Stimulated activated memory B cell treated with anti-CD40 and anti-IgM and Interleukin-4, amounts not matched to agents 10 μg/mL and 1 μg/mL and 100 μg/mL, for 72 hours (primary cell): Measurements from ENCODE around the gene KIF1B.
A peak's percentile ranks its signal among the peaks of the same experiment; 100 is the strongest.

ENCODE experiments used
- ATAC-seq: fragments of 150-1000 bp; cut with Tn5 transposase; 2 replicates; pipeline ENCODE4 v1.10.0; 2021
- H3K27ac Mint-ChIP-seq: one replicate; pipeline ENCODE4 v1.8.0; 2022; ENCODE audit warnings: mild to moderate bottlenecking, mixed read lengths
- H3K27me3 Mint-ChIP-seq: one replicate; pipeline ENCODE4 v1.8.0; 2022; ENCODE audit warnings: mixed read lengths
- H3K36me3 Mint-ChIP-seq: one replicate; pipeline ENCODE4 v1.8.0; 2022; ENCODE audit warnings: mixed read lengths
- H3K4me1 Mint-ChIP-seq: one replicate; pipeline ENCODE4 v1.8.0; 2022; ENCODE audit warnings: mixed read lengths
- H3K4me3 Mint-ChIP-seq: one replicate; pipeline ENCODE4 v1.8.0; 2022; ENCODE audit warnings: mild to moderate bottlenecking, moderate library complexity, mixed read lengths
- H3K9me3 Mint-ChIP-seq: one replicate; pipeline ENCODE4 v1.8.0; 2022; ENCODE audit warnings: mixed read lengths

KIF1B gene

DNA sequence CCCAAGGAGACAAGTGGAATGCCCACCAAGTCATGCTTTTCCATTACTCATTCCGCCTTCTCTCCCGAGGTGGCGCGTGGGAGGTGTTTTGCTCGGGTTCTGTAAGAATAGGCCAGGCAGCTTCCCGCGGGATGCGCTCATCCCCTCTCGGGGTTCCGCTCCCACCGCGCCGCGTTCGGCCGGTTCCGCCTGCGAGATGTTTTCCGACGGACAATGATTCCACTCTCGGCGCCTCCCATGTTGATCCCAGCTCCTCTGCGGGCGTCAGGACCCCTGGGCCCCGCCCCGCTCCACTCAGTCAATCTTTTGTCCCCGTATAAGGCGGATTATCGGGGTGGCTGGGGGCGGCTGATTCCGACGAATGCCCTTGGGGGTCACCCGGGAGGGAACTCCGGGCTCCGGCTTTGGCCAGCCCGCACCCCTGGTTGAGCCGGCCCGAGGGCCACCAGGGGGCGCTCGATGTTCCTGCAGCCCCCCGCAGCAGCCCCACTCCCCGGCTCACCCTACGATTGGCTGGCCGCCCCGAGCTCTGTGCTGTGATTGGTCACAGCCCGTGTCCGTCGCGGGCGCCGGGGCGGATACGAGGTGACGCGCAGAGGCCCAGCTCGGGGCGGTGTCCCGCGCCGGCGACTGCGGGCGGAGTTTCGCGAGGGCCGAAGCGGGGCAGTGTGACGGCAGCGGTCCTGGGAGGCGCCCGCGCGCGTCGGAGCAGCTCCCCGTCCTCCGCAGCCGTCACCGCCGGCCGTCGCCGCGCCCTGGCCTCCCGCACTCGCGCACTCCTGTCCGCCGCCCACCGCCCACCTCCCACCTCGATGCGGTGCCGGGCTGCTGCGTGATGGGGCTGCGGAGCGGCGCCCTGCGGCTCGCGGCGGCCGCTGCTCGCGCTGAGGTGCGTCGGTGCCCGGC lies at the start of gene KIF1B:
KIF1B (plus strand) TSS at position 666 of the 906 bp plus-strand sequence. CDS start 21,759 bp downstream, outside the sequence.
- H3K36me3 Mint-ChIP-seq: no peaks in the 10 kb centered on the region
- no peaks in the 10 kb centered on the region for H3K27me3 Mint-ChIP-seq
- peak within 1 kb of the TSS; percentile 97 for H3K4me3 Mint-ChIP-seq
- ATAC-seq: peak; percentile 100
- peaks cover 38% of the 10 kb centered on the region for H3K4me1 Mint-ChIP-seq
- no peaks in the 10 kb centered on the region for H3K9me3 Mint-ChIP-seq
- H3K27ac Mint-ChIP-seq: peak within 1 kb of the TSS; percentile 87

- Mint-ChIP-seq H3K4me3 (no peak overlapping the region), H3K9me3 (no peaks in the 10 kb centered on the region), H3K27ac (no peak overlapping the region), H3K4me1 (no peaks in the 10 kb centered on the region), H3K27me3 (no peaks in the 10 kb centered on the region), H3K36me3 (peaks cover 40% of the 10 kb centered on the region)
- no peak for ATAC-seq
Measured at GRCh38 chr1:10160907-10161490, 49.4 kb upstream of the KIF1B start.

- Mint-ChIP-seq H3K36me3 (peaks cover 47% of the 10 kb centered on the region), H3K4me1 (no peaks in the 10 kb centered on the region), H3K27me3 (no peaks in the 10 kb centered on the region), H3K27ac (no peak overlapping the region), H3K9me3 (no peaks in the 10 kb centered on the region), H3K4me3 (no peak overlapping the region)
- ATAC-seq: no peak
Measured at GRCh38 chr1:10161541-10162290, 48.7 kb upstream of the KIF1B start.

DNA sequence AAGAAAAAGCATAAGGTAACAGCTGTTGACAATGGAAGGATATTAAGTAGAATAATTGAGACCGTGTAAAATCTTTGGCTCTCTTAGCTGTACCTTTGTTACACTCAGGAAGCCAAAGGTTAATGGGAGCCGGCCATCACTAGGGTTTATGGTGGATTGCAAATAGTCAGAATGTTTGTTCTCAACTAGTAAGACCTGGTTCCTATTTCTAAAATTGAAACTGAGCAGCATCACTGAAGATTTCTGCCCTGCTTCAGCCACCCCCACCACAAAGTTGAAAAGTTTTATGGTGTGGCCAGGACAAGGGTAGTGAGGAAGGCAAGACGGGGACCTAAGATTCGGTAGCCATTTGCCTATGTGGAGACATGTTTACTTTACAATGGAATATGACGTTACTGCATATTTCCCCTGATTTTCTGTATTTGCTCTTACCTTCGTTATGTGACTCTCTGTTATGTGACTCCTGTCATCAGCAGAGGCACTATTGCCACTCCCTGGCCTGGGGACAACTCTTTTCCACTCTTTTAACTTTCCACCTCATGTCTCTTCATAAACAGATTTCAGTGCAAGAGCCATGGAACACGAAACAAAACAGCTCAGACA lies 41.4 kb upstream of the KIF1B start:
- no peak overlapping the region for H3K4me3 Mint-ChIP-seq
- H3K27me3 Mint-ChIP-seq: no peaks in the 10 kb centered on the region
- no peak for ATAC-seq
- peaks cover 13% of the 10 kb centered on the region for H3K4me1 Mint-ChIP-seq
- no peaks in the 10 kb centered on the region for H3K9me3 Mint-ChIP-seq
- peak overlapping the region; percentile 75 for H3K27ac Mint-ChIP-seq
- H3K36me3 Mint-ChIP-seq: peaks cover 79% of the 10 kb centered on the region

- Mint-ChIP-seq H3K27me3 (no peaks in the 10 kb centered on the region), H3K4me3 (no peak overlapping the region), H3K27ac (peak overlapping the region; percentile 75), H3K36me3 (peaks cover 80% of the 10 kb centered on the region), H3K4me1 (peaks cover 13% of the 10 kb centered on the region), H3K9me3 (no peaks in the 10 kb centered on the region)
- ATAC-seq: peak; percentile 83
Measured at GRCh38 chr1:10170239-10170574, 40.2 kb upstream of the KIF1B start.

DNA sequence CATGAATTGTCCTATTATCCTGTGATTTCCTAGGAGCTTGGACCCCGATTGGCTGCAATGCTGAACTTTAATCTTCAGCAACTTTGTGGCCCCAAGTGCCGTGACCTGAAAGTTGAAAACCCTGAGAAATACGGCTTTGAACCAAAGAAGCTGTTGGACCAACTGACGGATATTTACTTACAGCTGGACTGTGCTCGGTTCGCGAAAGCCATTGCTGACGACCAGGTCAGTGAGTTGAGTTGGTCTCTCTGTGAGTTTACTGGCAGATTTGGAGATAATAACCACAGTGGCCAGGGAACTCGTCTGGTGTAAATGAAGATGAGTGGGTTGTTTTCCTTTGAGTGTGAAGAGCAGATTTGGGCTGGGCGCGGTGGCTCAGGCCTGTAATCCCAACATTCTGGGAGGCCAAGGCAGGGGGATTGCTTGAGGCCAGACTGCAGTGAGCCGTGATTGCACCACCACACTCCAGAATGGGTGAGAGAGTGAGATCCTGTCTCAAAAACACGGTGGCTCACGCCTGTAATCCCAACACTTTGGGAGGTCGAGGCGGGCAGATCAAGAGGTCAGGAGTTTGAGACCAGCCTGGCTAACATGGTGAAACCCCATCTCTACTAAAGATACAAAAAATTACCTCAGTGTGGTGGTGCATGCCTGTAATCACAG lies 39.1 kb upstream of the KIF1B start:
- peaks cover 6% of the 10 kb centered on the region for H3K9me3 Mint-ChIP-seq
- H3K4me3 Mint-ChIP-seq: no peak overlapping the region
- H3K36me3 Mint-ChIP-seq: peaks cover 80% of the 10 kb centered on the region
- H3K27me3 Mint-ChIP-seq: no peaks in the 10 kb centered on the region
- H3K27ac Mint-ChIP-seq: no peak overlapping the region
- no peak for ATAC-seq
- H3K4me1 Mint-ChIP-seq: peaks cover 13% of the 10 kb centered on the region

- peaks cover 78% of the 10 kb centered on the region for H3K36me3 Mint-ChIP-seq
- no peak overlapping the region for H3K4me3 Mint-ChIP-seq
- no peak for ATAC-seq
- H3K4me1 Mint-ChIP-seq: peaks cover 13% of the 10 kb centered on the region
- no peaks in the 10 kb centered on the region for H3K27me3 Mint-ChIP-seq
- peaks cover 6% of the 10 kb centered on the region for H3K9me3 Mint-ChIP-seq
- H3K27ac Mint-ChIP-seq: no peak overlapping the region
Measured at GRCh38 chr1:10171995-10172669, 38.2 kb upstream of the KIF1B start.

DNA sequence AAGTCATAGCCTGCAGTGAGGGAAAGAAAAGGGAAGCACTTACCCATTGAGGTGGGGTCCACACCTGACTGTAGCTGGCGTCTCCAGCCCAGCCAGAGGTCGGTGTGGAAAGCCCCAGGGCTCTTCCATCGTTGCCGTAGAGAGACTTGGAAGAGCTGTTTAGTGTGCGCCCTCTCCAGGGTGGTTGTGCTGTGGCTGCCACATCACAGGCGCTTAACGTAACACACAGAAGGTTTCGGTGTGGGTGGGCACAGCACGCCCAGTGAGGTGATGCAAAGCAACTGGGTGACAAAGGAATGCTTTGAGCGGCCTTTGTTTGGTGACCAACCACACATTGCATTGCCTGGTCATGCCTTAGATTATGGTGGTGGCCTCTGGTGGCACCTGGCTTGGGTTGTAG lies 36.8 kb upstream of the KIF1B start:
- Mint-ChIP-seq H3K36me3 (peaks cover 67% of the 10 kb centered on the region), H3K4me1 (peaks cover 13% of the 10 kb centered on the region), H3K9me3 (peaks cover 6% of the 10 kb centered on the region), H3K4me3 (no peak overlapping the region), H3K27me3 (no peaks in the 10 kb centered on the region), H3K27ac (peak overlapping the region; percentile 55)
- ATAC-seq: peak; percentile 73

GRCh38 chr1:10177876-10178275 lies 32.5 kb upstream of the KIF1B start:
- Mint-ChIP-seq H3K9me3 (peaks cover 6% of the 10 kb centered on the region), H3K4me3 (no peak overlapping the region), H3K27me3 (no peaks in the 10 kb centered on the region), H3K27ac (no peak overlapping the region), H3K4me1 (peaks cover 6% of the 10 kb centered on the region), H3K36me3 (peaks cover 65% of the 10 kb centered on the region)
- no peak for ATAC-seq

DNA sequence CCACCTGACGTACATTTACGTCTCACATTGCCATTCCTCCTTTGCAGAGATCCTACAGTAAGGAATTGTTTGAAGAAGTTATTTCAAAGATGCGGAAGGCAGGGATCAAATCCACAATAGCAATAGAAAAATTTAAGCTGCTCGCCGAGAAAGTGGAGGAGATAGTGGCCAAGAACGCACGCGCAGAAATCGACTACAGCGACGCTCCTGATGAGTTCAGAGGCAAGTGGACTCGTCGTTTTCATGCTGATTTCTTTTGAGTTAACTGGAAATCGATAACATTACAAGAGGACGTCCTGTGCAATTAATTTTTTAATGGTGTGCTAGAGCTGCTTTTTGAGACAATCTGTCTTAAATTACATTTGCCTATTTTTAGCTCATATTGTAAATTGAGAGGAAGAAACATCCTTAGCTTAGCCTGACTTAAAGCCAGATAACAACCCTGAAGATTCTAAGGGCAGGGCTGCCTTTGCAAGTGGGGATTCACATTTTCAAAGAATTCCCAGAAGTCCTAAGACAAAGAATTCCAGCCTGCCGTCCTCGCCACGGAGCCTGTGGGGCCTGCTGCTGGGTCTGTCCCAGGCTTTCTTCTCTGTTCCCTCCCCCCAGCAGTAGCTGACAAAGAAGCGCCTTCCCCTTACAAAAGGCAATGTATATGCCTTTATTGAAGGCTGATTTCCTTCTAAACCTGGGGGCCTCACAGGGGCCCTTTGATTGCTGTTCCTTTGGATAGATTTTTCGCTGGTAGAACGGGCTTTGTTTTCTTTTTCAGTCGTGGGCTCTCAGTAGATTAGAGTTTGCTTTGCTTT lies 31.6 kb upstream of the KIF1B start:
- no peak for ATAC-seq
- H3K27me3 Mint-ChIP-seq: no peaks in the 10 kb centered on the region
- H3K27ac Mint-ChIP-seq: peak overlapping the region; percentile 67
- H3K9me3 Mint-ChIP-seq: peaks cover 6% of the 10 kb centered on the region
- H3K4me3 Mint-ChIP-seq: no peak overlapping the region
- peaks cover 6% of the 10 kb centered on the region for H3K4me1 Mint-ChIP-seq
- H3K36me3 Mint-ChIP-seq: peaks cover 61% of the 10 kb centered on the region

- Mint-ChIP-seq H3K9me3 (peaks cover 6% of the 10 kb centered on the region), H3K4me1 (peaks cover 6% of the 10 kb centered on the region), H3K27me3 (no peaks in the 10 kb centered on the region), H3K36me3 (peaks cover 55% of the 10 kb centered on the region), H3K4me3 (no peak overlapping the region), H3K27ac (peak overlapping the region; percentile 67)
- no peak for ATAC-seq
Measured at GRCh38 chr1:10179406-10180091, 30.8 kb upstream of the KIF1B start.

DNA sequence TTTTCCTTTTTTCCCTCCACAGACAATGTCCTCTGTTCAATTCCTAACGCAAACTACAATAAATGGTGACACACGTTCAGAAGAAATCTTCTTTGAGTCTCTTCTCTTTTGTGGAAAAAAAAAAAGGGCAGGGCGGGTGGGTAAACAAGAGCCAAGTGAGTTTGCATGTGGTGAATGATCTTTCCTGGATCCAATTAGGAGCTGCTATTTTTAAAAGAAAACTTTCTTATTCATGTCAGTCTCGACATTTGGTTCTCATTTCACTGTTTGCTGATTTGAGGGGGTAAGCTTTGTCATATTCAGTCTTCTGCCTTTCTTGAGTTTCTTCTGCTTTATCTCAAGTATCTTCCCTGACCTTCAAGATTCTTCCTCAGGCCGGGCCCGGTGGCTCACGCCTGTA lies 29.2 kb upstream of the KIF1B start:
- H3K36me3 Mint-ChIP-seq: peaks cover 38% of the 10 kb centered on the region
- peak overlapping the region; percentile 67 for H3K27ac Mint-ChIP-seq
- no peaks in the 10 kb centered on the region for H3K9me3 Mint-ChIP-seq
- no peak overlapping the region for H3K4me3 Mint-ChIP-seq
- H3K4me1 Mint-ChIP-seq: peaks cover 6% of the 10 kb centered on the region
- H3K27me3 Mint-ChIP-seq: no peaks in the 10 kb centered on the region
- no peak for ATAC-seq

GRCh38 chr1:10185759-10186158 lies 24.6 kb upstream of the KIF1B start:
- Mint-ChIP-seq H3K27ac (no peak overlapping the region), H3K9me3 (peaks cover 3% of the 10 kb centered on the region), H3K36me3 (peaks cover 12% of the 10 kb centered on the region), H3K27me3 (no peaks in the 10 kb centered on the region), H3K4me1 (peaks cover 10% of the 10 kb centered on the region), H3K4me3 (no peak overlapping the region)
- no peak for ATAC-seq
